GM12801 (cell line): Measurements from ENCODE around the gene FAM204A.

Experiments
- CTCF ChIP-seq: IDR thresholded peaks from one replicate; pipeline ENCODE4 v1.5.1; 2011; ENCODE audit warnings: control low read depth; ENCODE audit not compliant: insufficient read length; ENCODE audit errors: extremely low read depth

The FAM204A gene

GRCh38 chr10:118256209-118256608, 85.9 kb downstream of the FAM204A start:
- TF ChIP-seq CTCF, result no peak

- no peak for TF ChIP-seq CTCF
Observed at GRCh38 chr10:118255355-118255754, 86.8 kb downstream of the FAM204A start.

GRCh38 chr10:118254654-118255053, 87.5 kb downstream of the FAM204A start:
- no peak for TF ChIP-seq CTCF

GRCh38 chr10:118253397-118253796, 88.7 kb downstream of the FAM204A start:
- TF ChIP-seq CTCF, result no peak

GRCh38 chr10:118251791-118252190, 90.3 kb downstream of the FAM204A start:
- no peak for TF ChIP-seq CTCF

- no peak for TF ChIP-seq CTCF
Observed at GRCh38 chr10:118249714-118250113, 92.4 kb downstream of the FAM204A start.
